WTC11 (cell line): ENCODE measurements around the gene MCUR1. TPM values are rescaled to one million over a fixed set of nuclear protein-coding genes. Genes with fewer than 3 reads are reported as not detected.
A peak's percentile ranks its signal among the peaks of the same experiment; 100 is the strongest.
"Not testable (repeated sequence)": the region's sequence is repeated elsewhere in the genome, so short reads cannot be mapped to it uniquely, and the experiment has no call there.

ENCODE experiments used
- ATAC-seq: fragments of 200-7000 bp; cut with Tn5 transposase; 2 replicates; pipeline ENCODE4 v1.10.0; 2021; ENCODE audit warnings: mild to moderate bottlenecking, moderate library complexity
- CTCF ChIA-PET: fragments of 300-600 bp; sonication (Branson Sonifier 250); formaldehyde crosslinking; loops from one replicate; lab custom pipeline; 2021; ENCODE audit warnings: antibody characterized with exemption; lab: Charles Lee
- POLR2A ChIA-PET: fragments of 350-600 bp; sonication (Branson Sonifier 250); formaldehyde crosslinking; loops from one replicate; lab custom pipeline; 2021; ENCODE audit warnings: antibody characterized with exemption; lab: Charles Lee
- DNase-seq: peaks from one replicate; pipeline ENCODE4 v3.0.0; 2021; ENCODE audit warnings: low spot score
- H3K27ac Mint-ChIP-seq: 2 replicates; pipeline ENCODE4 v1.8.0; 2021; ENCODE audit warnings: mixed read lengths
- H3K27me3 Mint-ChIP-seq: 2 replicates; pipeline ENCODE4 v1.8.0; 2021; ENCODE audit warnings: low read depth, mild to moderate bottlenecking, moderate library complexity, mixed read lengths
- H3K36me3 Mint-ChIP-seq: 2 replicates; pipeline ENCODE4 v1.8.0; 2021; ENCODE audit warnings: mixed read lengths
- H3K4me1 Mint-ChIP-seq: 2 replicates; pipeline ENCODE4 v1.8.0; 2022; ENCODE audit warnings: mixed read lengths
- H3K4me3 Mint-ChIP-seq: 2 replicates; pipeline ENCODE4 v1.8.0; 2021; ENCODE audit warnings: mild to moderate bottlenecking, moderate library complexity, mixed read lengths
- H3K9me3 Mint-ChIP-seq: 2 replicates; pipeline ENCODE4 v1.8.0; 2021; ENCODE audit warnings: mixed read lengths
- ATF1 ChIP-seq: sonication (generic); formaldehyde crosslinking; IDR thresholded peaks from 2 replicates; pipeline ENCODE4 v1.8.1; 2023; ENCODE audit warnings: mild to moderate bottlenecking, moderate library complexity, missing genetic modification reagents
- ELF4 ChIP-seq: sonication (generic); formaldehyde crosslinking; IDR thresholded peaks from 2 replicates; pipeline ENCODE4 v1.8.1; 2022; ENCODE audit warnings: low read depth, mild to moderate bottlenecking, moderate library complexity, missing genetic modification reagents
- ETV6 ChIP-seq: sonication (generic); formaldehyde crosslinking; IDR thresholded peaks from 2 replicates; pipeline ENCODE4 v1.8.1; 2022; ENCODE audit warnings: mild to moderate bottlenecking, missing genetic modification reagents
- MXD4 ChIP-seq: fragments of 250-450 bp; sonication (Bioruptor Pico); IDR thresholded peaks from 2 replicates; pipeline ENCODE4 v1.8.0; 2021; ENCODE audit warnings: mild to moderate bottlenecking, moderate library complexity, borderline replicate concordance
- NR1H2 ChIP-seq: sonication (generic); formaldehyde crosslinking; IDR thresholded peaks from 2 replicates; pipeline ENCODE4 v1.9.0; 2021; ENCODE audit warnings: mild to moderate bottlenecking, moderate library complexity, missing genetic modification reagents
- RORB ChIP-seq: fragments of 250-450 bp; sonication (Bioruptor Pico); IDR thresholded peaks from 2 replicates; pipeline ENCODE4 v1.9.0; 2021; ENCODE audit warnings: mild to moderate bottlenecking
- TP53 ChIP-seq: sonication (generic); formaldehyde crosslinking; IDR thresholded peaks from 2 replicates; pipeline ENCODE4 v1.8.1; 2023; ENCODE audit warnings: mild to moderate bottlenecking, missing genetic modification reagents
- ZNF121 ChIP-seq: sonication (generic); formaldehyde crosslinking; IDR thresholded peaks from 2 replicates; pipeline ENCODE4 v1.8.0; 2023; ENCODE audit warnings: missing genetic modification reagents
- ZNF219 ChIP-seq: sonication (generic); formaldehyde crosslinking; IDR thresholded peaks from 2 replicates; pipeline ENCODE4 v1.8.0; 2023; ENCODE audit warnings: missing genetic modification reagents, mild to moderate bottlenecking, borderline replicate concordance
- total RNA-seq: library from RNA; stranded (reverse); gene quantifications from 3 replicates; pipeline ENCODE4 v1.2.3, GENCODE V29; 2021
- TF ChIP-seq, protein P1 (sequence below): fragments of 250-450 bp; sonication (Bioruptor Pico); IDR thresholded peaks from 2 replicates; pipeline ENCODE4 v1.9.0; 2021; ENCODE audit warnings: mild to moderate bottlenecking, borderline replicate concordance
- TF ChIP-seq, protein P2 (sequence below): sonication (generic); formaldehyde crosslinking; IDR thresholded peaks from 2 replicates; pipeline ENCODE4 v1.8.1; 2022; ENCODE audit warnings: missing genetic modification reagents, borderline replicate concordance
- TF ChIP-seq, protein P3 (sequence below): sonication (generic); formaldehyde crosslinking; conservative IDR thresholded peaks from 2 replicates; pipeline ENCODE4 v1.8.1; 2022; ENCODE audit warnings: mild to moderate bottlenecking, missing genetic modification reagents
- TF ChIP-seq, protein P4 (sequence below): sonication (generic); formaldehyde crosslinking; IDR thresholded peaks from 2 replicates; pipeline ENCODE4 v1.8.0; 2023; ENCODE audit warnings: mild to moderate bottlenecking, missing genetic modification reagents
- TF ChIP-seq, protein P5 (sequence below): sonication (generic); formaldehyde crosslinking; IDR thresholded peaks from 2 replicates; pipeline ENCODE4 v1.8.0; 2022; ENCODE audit warnings: missing genetic modification reagents

The MCUR1 gene
- total RNA-seq, 1 experiment from 2014 or later: 28.1 TPM

DNA sequence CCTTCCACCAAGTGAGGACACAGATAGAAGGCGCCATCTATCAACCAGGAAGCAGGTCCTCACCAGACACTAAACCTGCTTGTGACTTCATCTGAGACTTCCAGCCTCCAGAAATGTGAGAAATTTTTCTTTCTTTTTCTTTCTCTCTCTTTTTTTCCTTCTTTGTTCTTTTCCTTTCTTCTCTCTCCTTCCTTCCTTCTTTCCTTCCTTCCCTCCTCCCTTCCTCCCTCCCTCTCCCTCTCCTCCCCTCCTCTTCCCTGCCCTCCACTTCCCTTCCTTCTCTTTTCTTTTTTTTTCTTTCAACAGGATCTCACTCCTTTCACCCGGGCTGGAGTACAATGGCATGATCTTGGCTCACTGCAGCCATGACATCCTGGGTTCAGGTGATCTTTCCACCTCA is 37.4 kb upstream of the MCUR1 start:
- TF ChIP-seq ATF1 (CRISPR knock-in tag): no peak
- TF ChIP-seq, protein P1, sequence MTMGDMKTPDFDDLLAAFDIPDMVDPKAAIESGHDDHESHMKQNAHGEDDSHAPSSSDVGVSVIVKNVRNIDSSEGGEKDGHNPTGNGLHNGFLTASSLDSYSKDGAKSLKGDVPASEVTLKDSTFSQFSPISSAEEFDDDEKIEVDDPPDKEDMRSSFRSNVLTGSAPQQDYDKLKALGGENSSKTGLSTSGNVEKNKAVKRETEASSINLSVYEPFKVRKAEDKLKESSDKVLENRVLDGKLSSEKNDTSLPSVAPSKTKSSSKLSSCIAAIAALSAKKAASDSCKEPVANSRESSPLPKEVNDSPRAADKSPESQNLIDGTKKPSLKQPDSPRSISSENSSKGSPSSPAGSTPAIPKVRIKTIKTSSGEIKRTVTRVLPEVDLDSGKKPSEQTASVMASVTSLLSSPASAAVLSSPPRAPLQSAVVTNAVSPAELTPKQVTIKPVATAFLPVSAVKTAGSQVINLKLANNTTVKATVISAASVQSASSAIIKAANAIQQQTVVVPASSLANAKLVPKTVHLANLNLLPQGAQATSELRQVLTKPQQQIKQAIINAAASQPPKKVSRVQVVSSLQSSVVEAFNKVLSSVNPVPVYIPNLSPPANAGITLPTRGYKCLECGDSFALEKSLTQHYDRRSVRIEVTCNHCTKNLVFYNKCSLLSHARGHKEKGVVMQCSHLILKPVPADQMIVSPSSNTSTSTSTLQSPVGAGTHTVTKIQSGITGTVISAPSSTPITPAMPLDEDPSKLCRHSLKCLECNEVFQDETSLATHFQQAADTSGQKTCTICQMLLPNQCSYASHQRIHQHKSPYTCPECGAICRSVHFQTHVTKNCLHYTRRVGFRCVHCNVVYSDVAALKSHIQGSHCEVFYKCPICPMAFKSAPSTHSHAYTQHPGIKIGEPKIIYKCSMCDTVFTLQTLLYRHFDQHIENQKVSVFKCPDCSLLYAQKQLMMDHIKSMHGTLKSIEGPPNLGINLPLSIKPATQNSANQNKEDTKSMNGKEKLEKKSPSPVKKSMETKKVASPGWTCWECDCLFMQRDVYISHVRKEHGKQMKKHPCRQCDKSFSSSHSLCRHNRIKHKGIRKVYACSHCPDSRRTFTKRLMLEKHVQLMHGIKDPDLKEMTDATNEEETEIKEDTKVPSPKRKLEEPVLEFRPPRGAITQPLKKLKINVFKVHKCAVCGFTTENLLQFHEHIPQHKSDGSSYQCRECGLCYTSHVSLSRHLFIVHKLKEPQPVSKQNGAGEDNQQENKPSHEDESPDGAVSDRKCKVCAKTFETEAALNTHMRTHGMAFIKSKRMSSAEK: no peak
- TF ChIP-seq, protein P2, sequence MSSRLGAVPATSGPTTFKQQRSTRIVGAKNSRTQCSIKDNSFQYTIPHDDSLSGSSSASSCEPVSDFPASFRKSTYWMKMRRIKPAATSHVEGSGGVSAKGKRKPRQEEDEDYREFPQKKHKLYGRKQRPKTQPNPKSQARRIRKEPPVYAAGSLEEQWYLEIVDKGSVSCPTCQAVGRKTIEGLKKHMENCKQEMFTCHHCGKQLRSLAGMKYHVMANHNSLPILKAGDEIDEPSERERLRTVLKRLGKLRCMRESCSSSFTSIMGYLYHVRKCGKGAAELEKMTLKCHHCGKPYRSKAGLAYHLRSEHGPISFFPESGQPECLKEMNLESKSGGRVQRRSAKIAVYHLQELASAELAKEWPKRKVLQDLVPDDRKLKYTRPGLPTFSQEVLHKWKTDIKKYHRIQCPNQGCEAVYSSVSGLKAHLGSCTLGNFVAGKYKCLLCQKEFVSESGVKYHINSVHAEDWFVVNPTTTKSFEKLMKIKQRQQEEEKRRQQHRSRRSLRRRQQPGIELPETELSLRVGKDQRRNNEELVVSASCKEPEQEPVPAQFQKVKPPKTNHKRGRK (CRISPR knock-in tag): peak; percentile 88; the same call in 1 of the 2 replicates
- TF ChIP-seq MXD4 (CRISPR knock-in tag): no peak
- no peak for TF ChIP-seq TP53 (CRISPR knock-in tag)
- H3K27me3 Mint-ChIP-seq: no peaks in the 10 kb centered on the region; the same call in 1 of the 2 replicates
- ATAC-seq (no peak), DNase-seq (no peak)
- H3K4me1 Mint-ChIP-seq: peaks cover 21% of the 10 kb centered on the region
- no peaks in the 10 kb centered on the region for H3K36me3 Mint-ChIP-seq
- H3K4me3 Mint-ChIP-seq: no peak overlapping the region
- ChIA-PET CTCF (no interaction called here), POLR2A (no interaction called here)
- peaks cover 15% of the 10 kb centered on the region for H3K9me3 Mint-ChIP-seq
- no peak overlapping the region for H3K27ac Mint-ChIP-seq

DNA sequence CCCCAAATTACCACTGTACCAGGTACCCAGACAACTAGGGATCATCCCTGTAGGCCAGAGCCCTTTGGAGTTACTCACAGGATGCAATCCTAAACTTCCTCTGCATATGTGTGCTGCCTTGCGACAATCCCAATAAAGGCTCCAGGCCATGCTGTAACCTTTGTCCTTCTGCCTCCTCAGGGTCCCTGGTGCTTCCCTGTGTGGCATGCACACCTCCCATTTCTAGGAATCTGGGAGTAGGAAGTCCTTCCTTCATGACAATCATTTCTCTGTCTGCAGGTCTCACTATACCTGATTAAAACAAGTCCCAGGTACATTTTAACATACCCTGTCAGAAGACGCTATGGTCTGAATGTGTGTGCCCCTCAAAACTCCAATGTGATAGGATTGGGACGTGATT is 37.0 kb upstream of the MCUR1 start:
- TF ChIP-seq ZNF121 (no peak), NR1H2 (CRISPR knock-in tag) (no peak), RORB (CRISPR knock-in tag) (no peak), ZNF219 (CRISPR knock-in tag) (no peak), ELF4 (no peak), ETV6 (CRISPR knock-in tag) (no peak)
- TF ChIP-seq, protein P3, sequence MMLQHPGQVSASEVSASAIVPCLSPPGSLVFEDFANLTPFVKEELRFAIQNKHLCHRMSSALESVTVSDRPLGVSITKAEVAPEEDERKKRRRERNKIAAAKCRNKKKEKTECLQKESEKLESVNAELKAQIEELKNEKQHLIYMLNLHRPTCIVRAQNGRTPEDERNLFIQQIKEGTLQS (CRISPR knock-in tag): no peak
- TF ChIP-seq, protein P4, sequence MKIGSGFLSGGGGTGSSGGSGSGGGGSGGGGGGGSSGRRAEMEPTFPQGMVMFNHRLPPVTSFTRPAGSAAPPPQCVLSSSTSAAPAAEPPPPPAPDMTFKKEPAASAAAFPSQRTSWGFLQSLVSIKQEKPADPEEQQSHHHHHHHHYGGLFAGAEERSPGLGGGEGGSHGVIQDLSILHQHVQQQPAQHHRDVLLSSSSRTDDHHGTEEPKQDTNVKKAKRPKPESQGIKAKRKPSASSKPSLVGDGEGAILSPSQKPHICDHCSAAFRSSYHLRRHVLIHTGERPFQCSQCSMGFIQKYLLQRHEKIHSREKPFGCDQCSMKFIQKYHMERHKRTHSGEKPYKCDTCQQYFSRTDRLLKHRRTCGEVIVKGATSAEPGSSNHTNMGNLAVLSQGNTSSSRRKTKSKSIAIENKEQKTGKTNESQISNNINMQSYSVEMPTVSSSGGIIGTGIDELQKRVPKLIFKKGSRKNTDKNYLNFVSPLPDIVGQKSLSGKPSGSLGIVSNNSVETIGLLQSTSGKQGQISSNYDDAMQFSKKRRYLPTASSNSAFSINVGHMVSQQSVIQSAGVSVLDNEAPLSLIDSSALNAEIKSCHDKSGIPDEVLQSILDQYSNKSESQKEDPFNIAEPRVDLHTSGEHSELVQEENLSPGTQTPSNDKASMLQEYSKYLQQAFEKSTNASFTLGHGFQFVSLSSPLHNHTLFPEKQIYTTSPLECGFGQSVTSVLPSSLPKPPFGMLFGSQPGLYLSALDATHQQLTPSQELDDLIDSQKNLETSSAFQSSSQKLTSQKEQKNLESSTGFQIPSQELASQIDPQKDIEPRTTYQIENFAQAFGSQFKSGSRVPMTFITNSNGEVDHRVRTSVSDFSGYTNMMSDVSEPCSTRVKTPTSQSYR (CRISPR knock-in tag): no peak
- TF ChIP-seq, protein P5, sequence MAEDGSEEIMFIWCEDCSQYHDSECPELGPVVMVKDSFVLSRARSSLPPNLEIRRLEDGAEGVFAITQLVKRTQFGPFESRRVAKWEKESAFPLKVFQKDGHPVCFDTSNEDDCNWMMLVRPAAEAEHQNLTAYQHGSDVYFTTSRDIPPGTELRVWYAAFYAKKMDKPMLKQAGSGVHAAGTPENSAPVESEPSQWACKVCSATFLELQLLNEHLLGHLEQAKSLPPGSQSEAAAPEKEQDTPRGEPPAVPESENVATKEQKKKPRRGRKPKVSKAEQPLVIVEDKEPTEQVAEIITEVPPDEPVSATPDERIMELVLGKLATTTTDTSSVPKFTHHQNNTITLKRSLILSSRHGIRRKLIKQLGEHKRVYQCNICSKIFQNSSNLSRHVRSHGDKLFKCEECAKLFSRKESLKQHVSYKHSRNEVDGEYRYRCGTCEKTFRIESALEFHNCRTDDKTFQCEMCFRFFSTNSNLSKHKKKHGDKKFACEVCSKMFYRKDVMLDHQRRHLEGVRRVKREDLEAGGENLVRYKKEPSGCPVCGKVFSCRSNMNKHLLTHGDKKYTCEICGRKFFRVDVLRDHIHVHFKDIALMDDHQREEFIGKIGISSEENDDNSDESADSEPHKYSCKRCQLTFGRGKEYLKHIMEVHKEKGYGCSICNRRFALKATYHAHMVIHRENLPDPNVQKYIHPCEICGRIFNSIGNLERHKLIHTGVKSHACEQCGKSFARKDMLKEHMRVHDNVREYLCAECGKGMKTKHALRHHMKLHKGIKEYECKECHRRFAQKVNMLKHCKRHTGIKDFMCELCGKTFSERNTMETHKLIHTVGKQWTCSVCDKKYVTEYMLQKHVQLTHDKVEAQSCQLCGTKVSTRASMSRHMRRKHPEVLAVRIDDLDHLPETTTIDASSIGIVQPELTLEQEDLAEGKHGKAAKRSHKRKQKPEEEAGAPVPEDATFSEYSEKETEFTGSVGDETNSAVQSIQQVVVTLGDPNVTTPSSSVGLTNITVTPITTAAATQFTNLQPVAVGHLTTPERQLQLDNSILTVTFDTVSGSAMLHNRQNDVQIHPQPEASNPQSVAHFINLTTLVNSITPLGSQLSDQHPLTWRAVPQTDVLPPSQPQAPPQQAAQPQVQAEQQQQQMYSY (CRISPR knock-in tag): no peak
- DNase-seq: no peak
- Mint-ChIP-seq H3K4me1 (peaks cover 24% of the 10 kb centered on the region), H3K27ac (no peak overlapping the region), H3K9me3 (peaks cover 15% of the 10 kb centered on the region), H3K4me3 (no peak overlapping the region), H3K36me3 (no peaks in the 10 kb centered on the region), H3K27me3 (no peaks in the 10 kb centered on the region; the same call in 1 of the 2 replicates)
- ChIA-PET POLR2A (no interaction called here), CTCF (interaction anchor here (0.9 kb wide), 1 partner anchor 22 kb away, joined by 3 read pairs; no protein-coding TSS in a partner anchor)
- ATAC-seq: no peak

DNA sequence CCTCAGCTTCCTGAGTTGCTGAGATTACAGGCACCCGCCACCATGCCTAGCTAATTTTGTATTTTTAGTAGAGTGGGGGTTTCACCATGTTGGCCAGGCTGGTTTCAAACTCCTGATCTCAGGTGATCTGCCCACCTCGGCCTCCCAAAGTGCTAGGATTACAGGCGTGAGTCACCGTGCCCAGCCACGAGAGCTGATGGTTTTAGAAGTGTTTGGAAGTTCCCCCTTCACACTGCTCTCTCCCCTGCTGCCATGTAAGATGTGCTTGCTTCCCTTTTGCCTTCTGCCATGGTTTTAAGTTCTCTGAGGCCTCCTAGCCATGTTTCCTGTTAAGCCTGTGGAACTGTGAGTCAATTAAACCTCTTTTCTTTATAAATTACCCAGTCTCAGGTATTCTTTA is 36.3 kb upstream of the MCUR1 start:
- H3K4me1 Mint-ChIP-seq: peaks cover 24% of the 10 kb centered on the region
- H3K36me3 Mint-ChIP-seq, H3K4me3 Mint-ChIP-seq, ATAC-seq, DNase-seq, H3K27ac Mint-ChIP-seq, H3K27me3 Mint-ChIP-seq: not testable (repeated sequence)
- peaks cover 15% of the 10 kb centered on the region for H3K9me3 Mint-ChIP-seq
- POLR2A ChIA-PET: interaction anchor here (0.9 kb wide), 1 partner anchor 9 kb away, joined by 3 read pairs; no protein-coding TSS in a partner anchor
- CTCF ChIA-PET: interaction anchor here (0.9 kb wide), 1 partner anchor 23 kb away, joined by 3 read pairs; no protein-coding TSS in a partner anchor
